Measurements from ENCODE around the gene LRP6.

- TF ChIP-seq GABPA (IDR thresholded peaks at IDR 0.05 in 1 of 2, conservative IDR thresholded peaks at IDR 0.05 in 1 of 2) (no peak), CTCF (IDR thresholded peaks at IDR 0.05; ENCODE audit: low read depth, low read length, missing input control) (no peak), MAX (IDR thresholded peaks at IDR 0.05) (no peak), TAF1 (conservative IDR thresholded peaks at IDR 0.05) (no peak), YY1 (IDR thresholded peaks at IDR 0.05) (no peak), ZBTB33 (IDR thresholded peaks at IDR 0.05) (no peak), RAD21 (IDR thresholded peaks at IDR 0.05) (no peak), REST (IDR thresholded peaks at IDR 0.05) (no peak)
These were observed 56.4 kb downstream of the LRP6 start for GRCh38 chr12:12210416-12210815.
